ENCODE results near the gene MSH3.

The MSH3 gene

GRCh38 chr5:80654391-80655230 is at the start of gene MSH3, which contains the start of gene DHFR:
Gene MSH3, plus strand, starts transcription at chr5:80654652. Its CDS starts 76 bp downstream, at chr5:80654728.
Gene DHFR, minus strand, starts transcription at chr5:80654983. Its CDS starts 494 bp downstream, at chr5:80654489.
- DNase-seq, result peak; percentile 92

- no peak for DNase-seq
Observed at GRCh38 chr5:80607343-80607742, 47.1 kb upstream of the MSH3 start.

DNA sequence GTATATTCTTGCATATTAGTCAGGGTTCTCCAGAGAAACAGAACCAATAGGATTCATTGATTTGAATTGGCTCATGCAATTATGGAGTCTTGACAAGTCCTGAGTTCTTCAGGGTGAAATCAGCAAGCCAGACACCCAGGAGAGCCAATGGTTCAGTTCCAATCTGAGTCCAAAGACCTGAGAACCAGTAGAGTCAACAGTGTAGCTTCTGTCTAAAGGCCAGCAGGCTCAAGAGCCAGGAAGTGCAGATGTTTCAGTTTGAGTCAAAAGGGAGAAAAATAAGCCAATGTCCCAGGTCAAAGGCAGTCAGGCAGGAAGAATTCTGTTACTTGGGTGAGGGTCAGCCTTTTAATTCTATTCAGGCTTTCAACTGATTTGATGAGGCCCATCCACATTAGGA is 46.6 kb upstream of the MSH3 start:
- no peak for DNase-seq

DNA sequence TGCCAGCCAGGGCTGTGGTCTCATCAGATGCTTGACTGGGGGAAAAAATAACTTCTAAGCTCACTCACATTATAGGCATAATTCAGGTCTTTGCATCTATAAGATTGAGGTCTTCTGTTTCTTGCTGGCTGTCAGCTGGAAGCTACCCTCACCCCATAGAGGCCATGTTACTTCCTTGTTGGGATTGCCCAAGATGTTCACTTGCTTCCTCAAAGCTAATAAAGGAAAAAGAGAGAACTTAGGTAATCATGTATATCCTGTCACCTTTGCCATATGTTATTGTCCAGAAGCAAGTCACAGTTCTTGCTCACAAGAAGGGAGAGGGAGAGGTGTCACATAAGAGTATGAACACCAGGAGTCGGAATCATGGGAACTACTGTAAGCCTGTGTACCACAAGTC is 45.7 kb upstream of the MSH3 start:
- no peak for DNase-seq

DNA sequence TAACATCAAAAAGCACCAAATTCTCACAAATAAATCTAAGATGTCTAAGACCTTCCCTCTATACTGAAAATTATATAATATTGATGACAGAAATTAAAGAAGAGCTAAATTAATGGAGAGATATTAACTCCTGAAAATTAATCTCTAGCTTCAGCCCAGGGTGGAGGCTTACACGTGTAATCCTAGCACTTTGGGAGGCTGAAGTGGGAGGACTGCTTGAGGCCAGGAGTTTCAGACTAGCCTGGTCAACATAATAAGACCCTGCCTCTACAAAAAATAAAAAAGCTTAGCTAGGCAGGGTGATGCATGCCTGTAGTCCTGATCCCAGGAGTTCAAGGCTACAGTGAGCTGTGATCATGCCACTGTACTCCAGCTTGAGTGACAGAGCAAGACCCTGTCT is 44.8 kb upstream of the MSH3 start:
- no peak for DNase-seq

DNA sequence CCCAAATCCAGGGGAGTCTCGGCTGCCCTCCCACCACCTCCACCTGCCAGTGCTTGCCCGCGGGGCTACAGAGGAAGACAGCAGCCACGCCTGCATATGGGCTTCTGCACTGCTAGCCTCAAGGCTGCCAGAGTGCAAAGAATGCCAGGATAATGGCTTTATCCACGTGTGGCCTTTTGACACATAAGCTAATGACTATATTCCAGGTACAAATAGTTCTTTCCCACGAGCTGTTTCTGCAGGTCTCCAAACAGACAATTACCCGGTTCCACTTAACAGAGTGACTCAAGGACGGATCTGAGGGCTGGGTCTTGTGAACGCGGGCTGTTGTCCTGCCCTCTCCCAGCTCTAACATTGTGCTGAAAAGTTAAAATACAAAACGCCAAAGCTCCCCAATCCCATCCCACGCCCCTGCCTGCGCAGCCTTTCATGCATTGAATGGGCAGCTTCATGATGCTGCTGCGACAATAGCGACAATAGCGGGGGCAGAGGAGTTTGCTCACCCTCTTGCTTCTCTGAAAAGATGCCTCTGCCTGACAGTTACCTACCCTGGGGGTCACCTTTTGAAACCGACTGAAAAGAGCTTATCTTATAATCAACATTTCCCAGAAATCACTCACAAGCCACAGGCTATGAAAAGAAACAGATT is 39.1 kb upstream of the MSH3 start:
- no peak for DNase-seq

- no peak for DNase-seq
Observed at GRCh38 chr5:80618438-80618837, 36.0 kb upstream of the MSH3 start.

DNA sequence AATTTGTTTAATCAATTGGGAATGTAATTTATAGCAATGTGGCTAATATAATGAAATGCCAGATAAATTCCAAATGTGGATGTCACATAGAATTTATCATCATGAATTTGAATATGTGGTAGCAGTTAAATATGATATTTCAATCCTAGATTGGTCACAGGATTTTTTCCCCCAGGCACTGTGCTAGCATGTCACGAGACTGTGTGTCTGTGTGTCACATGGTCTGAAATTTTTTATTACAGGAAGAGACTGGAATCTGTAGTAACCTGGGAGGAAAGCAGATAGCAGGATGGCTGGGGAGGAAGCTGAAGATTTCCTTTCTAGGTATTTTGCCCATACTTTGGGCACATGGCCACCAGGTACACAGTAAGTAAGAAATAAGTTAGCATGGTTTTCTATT is 35.4 kb upstream of the MSH3 start:
- DNase-seq, result no peak

DNA sequence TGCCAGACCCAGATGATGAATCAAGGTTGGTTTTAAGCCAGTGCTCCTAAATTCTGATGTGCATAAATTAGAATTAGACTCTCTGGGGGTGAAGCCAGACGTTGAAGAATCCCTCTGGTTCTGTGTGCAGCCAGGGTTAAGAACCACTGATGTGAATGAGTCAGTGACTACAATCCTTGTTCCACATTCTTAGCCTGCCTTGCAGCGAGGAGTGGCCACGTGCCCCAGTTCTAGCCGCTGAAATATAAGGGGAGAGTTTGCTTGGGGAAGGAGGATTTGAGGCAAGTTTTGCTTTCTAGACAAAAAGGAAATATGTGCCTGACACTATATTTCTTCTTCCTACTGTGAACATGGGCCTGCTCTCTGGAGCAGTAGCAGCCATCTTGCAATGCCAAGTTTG is 34.2 kb upstream of the MSH3 start:
- DNase-seq, result no peak

GRCh38 chr5:80622756-80623155 is 31.7 kb upstream of the MSH3 start:
- no peak for DNase-seq

DNA sequence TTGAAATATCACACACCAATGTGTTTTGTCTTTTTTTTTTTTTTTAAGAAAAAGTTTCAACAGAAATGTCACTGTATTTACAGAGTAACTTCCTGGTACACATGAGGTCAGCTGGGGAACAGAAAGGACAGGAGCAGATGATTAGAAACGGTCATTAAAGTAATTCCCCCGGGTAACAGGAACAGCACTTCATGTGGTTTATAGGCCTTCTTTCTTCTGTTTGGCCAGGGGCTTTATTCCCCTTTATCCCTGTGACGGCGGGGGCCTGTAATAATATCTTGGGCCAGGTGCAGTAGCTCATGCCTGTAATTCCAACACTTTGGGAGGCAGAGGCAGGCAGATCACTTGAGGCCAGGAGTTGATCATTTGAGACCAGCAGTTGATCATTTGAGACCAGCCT is 30.5 kb upstream of the MSH3 start:
- no peak for DNase-seq

- DNase-seq, result no peak
Observed at GRCh38 chr5:80625230-80625629, 29.2 kb upstream of the MSH3 start.

GRCh38 chr5:80629281-80629680 is 25.2 kb upstream of the MSH3 start:
- DNase-seq, result no peak

- DNase-seq, result no peak
Observed at GRCh38 chr5:80631278-80632259, 22.9 kb upstream of the MSH3 start.

GRCh38 chr5:80632700-80633099 is 21.8 kb upstream of the MSH3 start:
- DNase-seq, result no peak

- DNase-seq, result no peak
Observed at GRCh38 chr5:80634193-80634592, 20.3 kb upstream of the MSH3 start.

DNA sequence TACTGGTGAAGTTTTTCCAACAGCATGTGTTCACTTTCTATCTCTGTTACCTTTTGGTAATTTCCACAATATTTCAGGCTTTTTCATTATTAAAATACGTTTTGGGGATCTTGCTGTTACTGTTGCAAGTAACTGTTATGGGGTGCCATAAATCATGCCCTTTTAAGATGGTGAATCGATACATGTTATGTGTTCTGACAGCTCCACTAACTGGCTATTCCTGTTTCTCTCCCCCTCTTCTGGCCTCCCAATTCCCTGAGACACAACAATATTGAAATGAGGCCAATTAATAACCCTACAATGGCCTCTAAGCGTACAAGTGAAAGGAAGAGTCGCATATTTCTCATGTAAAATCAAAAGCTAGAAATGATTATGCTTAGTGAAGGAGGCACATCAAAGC is 13.1 kb upstream of the MSH3 start:
- DNase-seq, result no peak

GRCh38 chr5:80644900-80645299 is 9.6 kb upstream of the MSH3 start:
- DNase-seq, result no peak

- DNase-seq, result no peak
Observed at GRCh38 chr5:80646926-80647325, 7.5 kb upstream of the MSH3 start.

- DNase-seq, result no peak
Observed at GRCh38 chr5:80653502-80653901, 950 bp upstream of the MSH3 start.

DNA sequence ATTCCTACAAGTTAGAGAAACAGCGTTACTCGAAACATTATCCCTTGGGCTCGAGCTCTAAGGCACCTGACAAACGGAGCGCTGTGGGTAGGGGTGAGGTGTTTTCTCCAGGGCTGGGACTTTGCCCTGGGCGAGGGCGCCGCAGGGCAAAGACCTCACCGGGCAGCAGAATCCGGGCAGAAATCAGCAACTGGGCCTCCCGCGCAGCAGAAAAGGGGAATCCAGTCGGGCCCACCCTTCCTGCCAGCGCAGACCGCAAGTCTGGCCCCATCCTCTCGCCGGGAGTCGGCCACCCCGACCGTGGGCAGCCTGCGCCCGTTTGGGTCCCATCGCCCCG is 430 bp upstream of the MSH3 start:
- DNase-seq, result no peak

- no peak for DNase-seq
Observed at GRCh38 chr5:80655231-80655774, 851 bp downstream of the MSH3 start.

GRCh38 chr5:80656425-80656824 is 2.0 kb downstream of the MSH3 start:
- no peak for DNase-seq

Measured in CD4-positive, alpha-beta T cell treated with Interleukin-4 for 1 hour (primary cell).